Measurements from ENCODE around the gene AQP2. TPM values are rescaled to one million over a fixed set of nuclear protein-coding genes. Genes with fewer than 3 reads are reported as not detected.

AQP2 gene, protein sequence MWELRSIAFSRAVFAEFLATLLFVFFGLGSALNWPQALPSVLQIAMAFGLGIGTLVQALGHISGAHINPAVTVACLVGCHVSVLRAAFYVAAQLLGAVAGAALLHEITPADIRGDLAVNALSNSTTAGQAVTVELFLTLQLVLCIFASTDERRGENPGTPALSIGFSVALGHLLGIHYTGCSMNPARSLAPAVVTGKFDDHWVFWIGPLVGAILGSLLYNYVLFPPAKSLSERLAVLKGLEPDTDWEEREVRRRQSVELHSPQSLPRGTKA
- 0.07 TPM in 1 of 2 replicates, not detected in the other for total RNA-seq

DNA sequence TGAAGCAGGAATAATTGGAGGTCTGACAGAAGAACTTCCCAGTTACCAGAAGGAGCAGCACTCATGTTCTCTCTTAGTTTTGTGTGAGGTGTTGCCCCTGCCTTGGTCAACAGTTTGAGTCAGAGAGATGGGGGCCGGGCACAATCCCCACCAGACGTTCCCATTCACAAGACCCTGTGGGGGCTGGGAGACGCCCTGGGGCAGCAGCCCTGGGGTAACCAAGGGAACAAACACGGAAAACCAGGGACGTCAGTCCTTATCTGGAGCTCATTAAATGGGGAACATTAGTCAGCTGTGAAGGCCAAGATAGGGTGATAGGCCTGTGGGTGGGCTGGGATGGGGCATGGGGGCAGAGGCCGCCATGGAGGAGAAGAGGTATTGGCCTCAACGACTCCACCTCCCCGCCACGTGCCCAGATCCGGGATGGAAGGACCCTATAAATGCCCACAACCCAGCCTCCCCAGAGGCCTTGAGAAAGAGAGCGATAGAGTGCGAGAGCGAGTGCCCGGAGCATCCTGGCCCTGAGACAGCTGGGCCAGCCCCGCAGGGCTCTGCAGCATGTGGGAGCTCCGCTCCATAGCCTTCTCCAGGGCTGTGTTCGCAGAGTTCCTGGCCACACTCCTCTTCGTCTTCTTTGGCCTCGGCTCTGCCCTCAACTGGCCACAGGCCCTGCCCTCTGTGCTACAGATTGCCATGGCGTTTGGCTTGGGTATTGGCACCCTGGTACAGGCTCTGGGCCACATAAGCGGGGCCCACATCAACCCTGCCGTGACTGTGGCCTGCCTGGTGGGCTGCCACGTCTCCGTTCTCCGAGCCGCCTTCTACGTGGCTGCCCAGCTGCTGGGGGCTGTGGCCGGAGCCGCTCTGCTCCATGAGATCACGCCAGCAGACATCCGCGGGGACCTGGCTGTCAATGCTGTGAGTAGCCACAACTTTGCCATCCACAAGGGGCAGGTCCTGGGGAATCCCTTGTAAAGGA is at the start of gene AQP2:
Gene AQP2 (plus strand): TSS at position 465 of the 979 bp plus-strand sequence. CDS start 94 bp downstream, at position 559.

DNA sequence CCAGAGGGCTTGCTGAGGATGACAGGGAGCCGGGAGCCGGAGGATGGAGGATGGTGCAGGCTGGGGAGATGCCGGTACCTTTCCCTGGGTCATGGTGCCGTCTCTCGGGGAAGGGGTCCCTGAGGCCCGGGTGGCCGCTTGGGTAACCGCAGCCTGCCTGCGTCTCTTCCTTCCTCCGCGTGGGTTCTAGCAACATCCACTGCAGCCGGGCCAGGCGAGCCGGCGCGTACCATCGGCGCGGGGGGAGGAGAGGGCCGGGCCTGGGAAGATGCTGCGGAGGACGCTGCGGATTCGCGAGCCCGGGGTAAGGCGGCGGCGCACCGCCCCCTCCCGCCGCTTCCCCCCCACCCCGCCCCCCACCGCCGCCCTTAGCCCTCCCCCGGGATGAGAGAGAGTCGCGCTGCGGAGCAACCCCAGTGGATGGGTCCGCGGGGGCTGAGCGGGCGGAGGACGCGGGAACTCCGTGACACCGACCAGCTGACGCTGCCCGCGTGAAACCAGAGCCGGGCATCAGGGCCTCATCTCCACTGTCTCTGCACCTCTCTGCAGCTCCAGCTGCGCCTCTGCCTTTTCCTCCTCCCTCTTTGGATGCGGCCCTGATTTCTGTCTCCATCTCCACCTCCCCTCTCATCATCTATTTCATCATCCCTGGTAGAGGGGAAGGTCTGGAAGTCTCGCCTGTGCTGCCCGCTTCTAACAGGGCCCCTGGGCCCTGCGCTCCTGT is 46.7 kb upstream of the AQP2 start, which contains the start of gene FAIM2:
Gene FAIM2 (minus strand): TSS at position 201 of the 724 bp plus-strand sequence. CDS start 108 bp downstream, at position 93.

GRCh38 chr12:49961111-49961922 is 10.8 kb downstream of the AQP2 start, which contains the start of gene AQP5:
TSS of gene AQP5 (plus strand) at chr12:49961872. CDS start at chr12:49962018, 146 bp downstream.

GRCh38 chr12:49972641-49973360 is 22.3 kb downstream of the AQP2 start, which contains the start of gene AQP6:
TSS of gene AQP6 (plus strand) at chr12:49972947. CDS start at chr12:49973174, 227 bp downstream.

Other genes starting within 250 kb of the AQP2 start
- gene FMNL3, start 243.3 kb upstream of the AQP2 start, total RNA-seq: 40.0 and 40.6 TPM in 2 replicates
- gene TMBIM6, start 209.2 kb upstream of the AQP2 start, total RNA-seq: 405 and 476 TPM in 2 replicates
- 16.7 and 21.8 TPM in 2 replicates for gene NCKAP5L, start 122.3 kb upstream of the AQP2 start, total RNA-seq
- 3.0 and 4.2 TPM in 2 replicates for gene BCDIN3D, start 107.6 kb upstream of the AQP2 start, total RNA-seq
- 3.7 and 8.3 TPM in 2 replicates for gene FAIM2, start 46.8 kb upstream of the AQP2 start, total RNA-seq
- 0.23 and 0.52 TPM in 2 replicates for gene AQP5, start 11.1 kb downstream of the AQP2 start, total RNA-seq
- gene AQP6, start 22.2 kb downstream of the AQP2 start, total RNA-seq: 0.10 and 0.20 TPM in 2 replicates
- gene RACGAP1, start 74.8 kb downstream of the AQP2 start, total RNA-seq: 14.5 and 28.6 TPM in 2 replicates
- 3.5 and 3.6 TPM in 2 replicates for gene ASIC1, start 106.9 kb downstream of the AQP2 start, total RNA-seq
- 31.9 and 37.6 TPM in 2 replicates for gene SMARCD1, start 134.6 kb downstream of the AQP2 start, total RNA-seq
- 0.13 and 0.20 TPM in 2 replicates for gene GPD1, start 153.3 kb downstream of the AQP2 start, total RNA-seq
- 22.1 and 24.4 TPM in 2 replicates for gene COX14, start 161.5 kb downstream of the AQP2 start, total RNA-seq
- gene CERS5, start 216.6 kb downstream of the AQP2 start, total RNA-seq: 72.0 and 77.0 TPM in 2 replicates